ENCODE results near the gene GPR161. TPM values are rescaled to one million over a fixed set of nuclear protein-coding genes. Genes with fewer than 3 reads are reported as not detected.

GPR161 gene
- total and polyA plus RNA-seq, 10 of the 15 experiments (the other 5 are each of a cell fraction or from before 2014, with no cell fraction given), result 0.07 to 0.49 (median 0.34) TPM; not detected in 2

DNA sequence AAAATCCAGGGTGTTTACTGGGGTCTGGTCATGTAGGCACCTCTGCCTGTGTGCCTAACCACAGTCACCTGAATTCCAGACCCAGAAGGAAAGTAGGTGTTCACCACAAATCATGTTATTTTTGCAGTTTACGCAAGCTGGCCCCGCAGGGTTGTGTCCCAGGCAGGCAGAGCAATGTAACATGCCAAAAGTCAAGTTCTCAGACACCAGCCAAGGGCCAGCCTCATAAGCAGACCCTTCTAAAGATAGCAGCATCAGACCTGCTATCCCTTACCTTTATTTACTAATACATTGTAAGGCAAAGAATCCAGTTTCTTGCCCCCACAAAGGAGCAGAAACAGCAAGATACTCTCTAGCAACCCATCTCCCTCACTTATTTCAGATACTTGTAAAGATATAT is 83.0 kb downstream of the GPR161 start (continued):
- TF ChIP-seq, protein P1, sequence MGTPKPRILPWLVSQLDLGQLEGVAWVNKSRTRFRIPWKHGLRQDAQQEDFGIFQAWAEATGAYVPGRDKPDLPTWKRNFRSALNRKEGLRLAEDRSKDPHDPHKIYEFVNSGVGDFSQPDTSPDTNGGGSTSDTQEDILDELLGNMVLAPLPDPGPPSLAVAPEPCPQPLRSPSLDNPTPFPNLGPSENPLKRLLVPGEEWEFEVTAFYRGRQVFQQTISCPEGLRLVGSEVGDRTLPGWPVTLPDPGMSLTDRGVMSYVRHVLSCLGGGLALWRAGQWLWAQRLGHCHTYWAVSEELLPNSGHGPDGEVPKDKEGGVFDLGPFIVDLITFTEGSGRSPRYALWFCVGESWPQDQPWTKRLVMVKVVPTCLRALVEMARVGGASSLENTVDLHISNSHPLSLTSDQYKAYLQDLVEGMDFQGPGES (IDR thresholded peaks at IDR 0.05), result no peak

DNA sequence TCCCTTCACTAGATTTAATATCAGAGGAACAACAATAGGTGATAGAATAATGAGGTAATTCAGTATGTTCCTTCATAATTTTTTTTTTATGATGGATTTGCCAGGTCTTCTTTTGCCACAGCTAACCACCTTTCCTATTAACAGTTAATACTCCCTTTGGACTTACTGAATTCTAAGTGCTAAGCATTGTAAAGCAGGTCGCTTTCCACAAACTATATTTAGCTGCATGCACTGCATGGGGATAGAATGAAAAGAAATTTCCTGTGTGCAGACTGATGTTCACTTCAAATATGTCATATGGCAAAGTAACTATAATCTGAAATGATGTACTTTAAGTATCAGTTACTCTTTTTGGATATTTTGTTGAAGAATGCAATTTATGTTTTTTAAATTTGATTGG is 85.8 kb downstream of the GPR161 start:
- H4K20me1 ChIP-seq (ENCODE audit: control insufficient read depth, insufficient read depth), result no peaks in the 10 kb centered on the region
- in situ Hi-C loops (cut with MboI) (no loop called here), intact Hi-C loops (cut with micrococcal nuclease; ENCODE audit: unreplicated experiment) (no loop called here)
- WGBS (ENCODE audit: insufficient coverage, insufficient replicate concordance, low lambda C conversion rate, missing lambda C conversion rate), result 96% methylated on average over 1 of the region's 1 CpG
- no peaks in the 10 kb centered on the region for H3K4me1 ChIP-seq (ENCODE audit: control insufficient read depth, insufficient read depth, low read length)
- BruUV-seq (replicated peaks), result no TSS peak
- no peak for DNase-seq (ENCODE audit: low read depth, low spot score)
- SMC1A ChIA-PET (ENCODE audit: uncharacterized antibody, unreplicated experiment), result interaction anchor here (1.0 to 1.2 kb wide), 2 partner anchors 13 to 14 kb away, joined by 3 to 5 read pairs; no protein-coding TSS in a partner anchor
- H3K9me3 ChIP-seq (replicated peaks; ENCODE audit: control insufficient read depth, insufficient read depth, low read length), result no peaks in the 10 kb centered on the region
- no peak for FAIRE-seq
- TF ChIP-seq, protein P2, sequence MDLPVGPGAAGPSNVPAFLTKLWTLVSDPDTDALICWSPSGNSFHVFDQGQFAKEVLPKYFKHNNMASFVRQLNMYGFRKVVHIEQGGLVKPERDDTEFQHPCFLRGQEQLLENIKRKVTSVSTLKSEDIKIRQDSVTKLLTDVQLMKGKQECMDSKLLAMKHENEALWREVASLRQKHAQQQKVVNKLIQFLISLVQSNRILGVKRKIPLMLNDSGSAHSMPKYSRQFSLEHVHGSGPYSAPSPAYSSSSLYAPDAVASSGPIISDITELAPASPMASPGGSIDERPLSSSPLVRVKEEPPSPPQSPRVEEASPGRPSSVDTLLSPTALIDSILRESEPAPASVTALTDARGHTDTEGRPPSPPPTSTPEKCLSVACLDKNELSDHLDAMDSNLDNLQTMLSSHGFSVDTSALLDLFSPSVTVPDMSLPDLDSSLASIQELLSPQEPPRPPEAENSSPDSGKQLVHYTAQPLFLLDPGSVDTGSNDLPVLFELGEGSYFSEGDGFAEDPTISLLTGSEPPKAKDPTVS (IDR thresholded peaks at IDR 0.05; ENCODE audit: low read depth, low read length), result no peak
- TF ChIP-seq, protein P3, sequence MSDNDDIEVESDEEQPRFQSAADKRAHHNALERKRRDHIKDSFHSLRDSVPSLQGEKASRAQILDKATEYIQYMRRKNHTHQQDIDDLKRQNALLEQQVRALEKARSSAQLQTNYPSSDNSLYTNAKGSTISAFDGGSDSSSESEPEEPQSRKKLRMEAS (IDR thresholded peaks at IDR 0.05; ENCODE audit: low read depth, low read length), result no peak
- TF ChIP-seq CBX5 (IDR thresholded peaks at IDR 0.05; ENCODE audit: low read depth), result no peak
- TF ChIP-seq, protein P4, sequence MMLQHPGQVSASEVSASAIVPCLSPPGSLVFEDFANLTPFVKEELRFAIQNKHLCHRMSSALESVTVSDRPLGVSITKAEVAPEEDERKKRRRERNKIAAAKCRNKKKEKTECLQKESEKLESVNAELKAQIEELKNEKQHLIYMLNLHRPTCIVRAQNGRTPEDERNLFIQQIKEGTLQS (IDR thresholded peaks at IDR 0.05; ENCODE audit: borderline replicate concordance, extremely low read depth, low read depth, low read length), result no peak
- TF ChIP-seq ZZZ3 (IDR thresholded peaks at IDR 0.05; ENCODE audit: control insufficient read depth, insufficient read length, low read depth), result no peak
- no peak for TF ChIP-seq RCOR1 (conservative IDR thresholded peaks at IDR 0.05; ENCODE audit: low read depth, low read length)
- TF ChIP-seq TCF3 (IDR thresholded peaks at IDR 0.05; ENCODE audit: borderline replicate concordance, insufficient read depth, low read depth, low read length), result no peak
- TF ChIP-seq, protein P5, sequence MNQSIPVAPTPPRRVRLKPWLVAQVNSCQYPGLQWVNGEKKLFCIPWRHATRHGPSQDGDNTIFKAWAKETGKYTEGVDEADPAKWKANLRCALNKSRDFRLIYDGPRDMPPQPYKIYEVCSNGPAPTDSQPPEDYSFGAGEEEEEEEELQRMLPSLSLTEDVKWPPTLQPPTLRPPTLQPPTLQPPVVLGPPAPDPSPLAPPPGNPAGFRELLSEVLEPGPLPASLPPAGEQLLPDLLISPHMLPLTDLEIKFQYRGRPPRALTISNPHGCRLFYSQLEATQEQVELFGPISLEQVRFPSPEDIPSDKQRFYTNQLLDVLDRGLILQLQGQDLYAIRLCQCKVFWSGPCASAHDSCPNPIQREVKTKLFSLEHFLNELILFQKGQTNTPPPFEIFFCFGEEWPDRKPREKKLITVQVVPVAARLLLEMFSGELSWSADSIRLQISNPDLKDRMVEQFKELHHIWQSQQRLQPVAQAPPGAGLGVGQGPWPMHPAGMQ (IDR thresholded peaks at IDR 0.05; ENCODE audit: borderline replicate concordance), result no peak
- TF ChIP-seq, protein P1 (IDR thresholded peaks at IDR 0.05), result no peak
- TF ChIP-seq IKZF2 (IDR thresholded peaks at IDR 0.05), result no peak
- no peak for TF ChIP-seq RELA (IDR thresholded peaks at IDR 0.05; ENCODE audit: borderline replicate concordance, partially characterized antibody)
- no peak for TF ChIP-seq SMC3 (IDR thresholded peaks at IDR 0.05; ENCODE audit: borderline replicate concordance, low read length)
- H3K4me2 ChIP-seq (ENCODE audit: control insufficient read depth, insufficient read depth), result no peak overlapping the region
- peaks cover 0 to 3% of the 10 kb centered on the region in 2 experiments; a peak in 1 of 4 replicates for H3K36me3 ChIP-seq (ENCODE audit: control insufficient read depth in 2 of 2, insufficient read depth in 2 of 2, low read length in 1 of 2)
- no peak for ATAC-seq
- H3K79me2 ChIP-seq (ENCODE audit: control insufficient read depth, insufficient read depth, low read length), result no peaks in the 10 kb centered on the region
- H3K4me3 ChIP-seq, result no peak overlapping the region
- RAD21 ChIA-PET (ENCODE audit: unreplicated experiment), result no interaction called here
- CTCF ChIA-PET, result no interaction called here
- no peak overlapping the region for H3K9ac ChIP-seq (ENCODE audit: control insufficient read depth, insufficient read depth, low read length)
- H3K27ac ChIP-seq (ENCODE audit: control insufficient read depth, insufficient read depth), result no peak overlapping the region
- no peaks in the 10 kb centered on the region for H3K27me3 ChIP-seq (replicated peaks in 1 of 2; ENCODE audit: control insufficient read depth in 2 of 2, insufficient read depth in 2 of 2, low read length in 1 of 2)
- POLR2A ChIA-PET, result no interaction called here
- H2AFZ ChIP-seq (ENCODE audit: control insufficient read depth, low read depth, low read length), result no peak overlapping the region
